ENCODE measurements around the gene LFNG.
A peak's percentile ranks its signal among the peaks of the same experiment; 100 is the strongest.
"Not testable (repeated sequence)": the region's sequence is repeated elsewhere in the genome, so short reads cannot be mapped to it uniquely, and the experiment has no call there.

The LFNG gene

GRCh38 chr7:2558629-2559282 is 39.2 kb downstream of the LFNG start, which contains the start of gene IQCE:
Gene IQCE, plus strand, starts transcription at chr7:2558979. Its CDS starts 203 bp downstream, at chr7:2559182.
- ChIA-PET POLR2A (interaction anchor here (0.6 to 1.6 kb wide), 2 partner anchors 53 to 66 kb away, joined by 4 read pairs; no protein-coding TSS in a partner anchor), CTCF (interaction anchor here (0.8 to 3.0 kb wide), 5 partner anchors 9 to 151 kb away, joined by 3 to 15 read pairs (median 6); no protein-coding TSS in a partner anchor)
- TF ChIP-seq, protein P1, sequence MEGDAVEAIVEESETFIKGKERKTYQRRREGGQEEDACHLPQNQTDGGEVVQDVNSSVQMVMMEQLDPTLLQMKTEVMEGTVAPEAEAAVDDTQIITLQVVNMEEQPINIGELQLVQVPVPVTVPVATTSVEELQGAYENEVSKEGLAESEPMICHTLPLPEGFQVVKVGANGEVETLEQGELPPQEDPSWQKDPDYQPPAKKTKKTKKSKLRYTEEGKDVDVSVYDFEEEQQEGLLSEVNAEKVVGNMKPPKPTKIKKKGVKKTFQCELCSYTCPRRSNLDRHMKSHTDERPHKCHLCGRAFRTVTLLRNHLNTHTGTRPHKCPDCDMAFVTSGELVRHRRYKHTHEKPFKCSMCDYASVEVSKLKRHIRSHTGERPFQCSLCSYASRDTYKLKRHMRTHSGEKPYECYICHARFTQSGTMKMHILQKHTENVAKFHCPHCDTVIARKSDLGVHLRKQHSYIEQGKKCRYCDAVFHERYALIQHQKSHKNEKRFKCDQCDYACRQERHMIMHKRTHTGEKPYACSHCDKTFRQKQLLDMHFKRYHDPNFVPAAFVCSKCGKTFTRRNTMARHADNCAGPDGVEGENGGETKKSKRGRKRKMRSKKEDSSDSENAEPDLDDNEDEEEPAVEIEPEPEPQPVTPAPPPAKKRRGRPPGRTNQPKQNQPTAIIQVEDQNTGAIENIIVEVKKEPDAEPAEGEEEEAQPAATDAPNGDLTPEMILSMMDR (IDR thresholded peaks at IDR 0.05; ENCODE audit: insufficient read depth, low read length, missing control alignments) = no peak
- H3K4me3 ChIP-seq (ENCODE audit: low read depth, low read length) = peak within 1 kb of the TSS; percentile 79
- no peak for DNase-seq (ENCODE audit: low read depth, low spot score)

DNA sequence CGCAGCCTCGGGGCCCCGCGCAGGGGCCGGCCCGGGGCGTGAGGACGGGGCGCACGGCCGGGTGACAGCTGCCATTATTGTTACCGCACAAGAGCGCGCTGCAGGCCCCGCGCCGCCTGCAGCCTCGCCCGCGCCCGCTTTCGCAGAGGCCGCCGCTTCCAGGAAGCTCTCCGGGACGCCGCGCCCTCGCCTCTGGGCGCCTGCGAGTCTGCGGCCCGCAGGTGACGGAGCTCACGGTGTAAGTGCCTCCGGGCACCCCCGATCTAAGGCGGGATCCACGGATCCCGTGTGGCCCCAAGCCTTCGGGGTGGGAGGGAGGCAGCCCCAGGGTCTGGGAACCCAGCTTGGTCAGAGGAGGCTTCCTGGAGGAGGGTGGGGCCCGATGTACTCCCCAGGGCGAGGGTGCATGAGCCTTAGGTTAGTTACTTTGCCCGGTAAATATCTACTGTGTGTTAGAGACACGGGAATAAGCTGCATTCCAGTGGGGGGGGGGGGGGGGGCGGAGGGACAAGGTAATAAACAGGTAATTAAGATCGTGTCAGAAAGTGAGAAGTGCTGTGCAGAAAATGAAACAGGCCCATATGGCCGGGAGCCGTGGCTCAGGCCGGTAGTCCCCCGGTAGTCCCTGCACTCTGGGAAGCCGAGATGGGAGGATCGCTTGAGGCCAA is 39.8 kb downstream of the LFNG start:
- ChIA-PET POLR2A (interaction anchor here (0.6 to 1.6 kb wide), 2 partner anchors 54 to 66 kb away, joined by 4 read pairs; no protein-coding TSS in a partner anchor), CTCF (interaction anchor here (0.8 to 3.0 kb wide), 5 partner anchors 8 to 151 kb away, joined by 3 to 15 read pairs (median 6); no protein-coding TSS in a partner anchor)
- DNase-seq (ENCODE audit: low read depth, low spot score) = no peak

DNA sequence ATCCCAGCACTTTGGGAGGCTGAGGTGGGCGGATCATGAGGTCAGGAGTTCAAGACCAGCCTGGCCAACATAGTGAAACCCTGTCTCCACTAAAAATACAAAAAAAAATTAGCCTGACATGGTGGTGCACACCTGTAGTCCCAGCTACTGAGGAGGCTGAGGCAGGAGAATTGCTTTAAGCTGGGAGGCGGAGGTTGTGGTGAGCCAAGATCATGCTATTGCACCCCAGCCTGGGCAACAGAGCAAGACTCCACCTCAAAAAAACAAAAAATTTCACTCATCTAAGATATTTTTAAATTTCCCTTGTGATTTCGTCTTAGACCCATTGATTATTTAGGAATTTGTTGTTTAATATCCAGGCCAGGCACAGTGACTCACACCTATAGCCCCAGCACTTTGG is 44.4 kb downstream of the LFNG start:
- CTCF ChIA-PET = interaction anchor here (0.8 to 1.9 kb wide), 3 partner anchors 8 to 146 kb away, joined by 3 to 4 read pairs (median 3); no protein-coding TSS in a partner anchor
- POLR2A ChIA-PET; H3K4me3 ChIP-seq (ENCODE audit: low read depth, low read length); DNase-seq (ENCODE audit: low read depth, low spot score): not testable (repeated sequence)

More for the DNA sequence above, 39.8 kb downstream of the LFNG start:
- H3K4me3 ChIP-seq (ENCODE audit: low read depth, low read length) = peak overlapping the region; percentile 79
- TF ChIP-seq, protein P1 (IDR thresholded peaks at IDR 0.05; ENCODE audit: insufficient read depth, low read length, missing control alignments) = no peak

- ChIA-PET CTCF (no interaction called here), POLR2A (no interaction called here)
- TF ChIP-seq, protein P1 (IDR thresholded peaks at IDR 0.05; ENCODE audit: insufficient read depth, low read length, missing control alignments) = no peak
- DNase-seq (ENCODE audit: low read depth, low spot score) = no peak
- no peak overlapping the region for H3K4me3 ChIP-seq (ENCODE audit: low read depth, low read length)
These were observed 45.5 kb downstream of the LFNG start for GRCh38 chr7:2564970-2565540.

DNA sequence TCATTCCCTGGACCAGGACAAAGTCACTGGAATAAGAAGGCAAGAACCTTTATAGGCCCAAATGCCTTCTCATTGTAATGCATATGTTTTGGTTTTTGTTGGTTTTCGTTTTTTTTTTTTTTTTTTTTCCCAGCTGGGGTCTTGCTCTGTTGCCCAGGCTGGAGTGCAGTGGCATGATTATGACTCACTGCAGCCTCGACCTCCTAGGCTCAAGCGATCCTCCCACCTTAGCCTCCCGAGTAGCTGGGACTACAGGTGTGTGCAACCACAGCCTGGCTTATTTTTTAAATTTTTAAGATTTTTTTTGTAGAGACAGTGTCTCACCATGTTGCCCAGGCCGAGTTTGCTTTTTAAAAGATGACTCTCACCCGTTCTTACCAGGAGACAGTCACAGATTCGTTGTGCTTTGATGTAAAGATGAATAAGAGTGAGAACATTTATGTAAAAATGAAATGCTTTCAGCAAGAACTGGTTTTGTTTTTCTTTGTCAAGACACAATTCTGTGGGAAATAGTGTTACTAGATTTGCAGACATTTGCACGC is 46.8 kb downstream of the LFNG start:
- no peak overlapping the region for H3K4me3 ChIP-seq (ENCODE audit: low read depth, low read length)
- no peak for DNase-seq (ENCODE audit: low read depth, low spot score)
- TF ChIP-seq, protein P1 (IDR thresholded peaks at IDR 0.05; ENCODE audit: insufficient read depth, low read length, missing control alignments) = no peak
- CTCF ChIA-PET = interaction anchor here (0.8 to 3.9 kb wide), 13 partner anchors 9 to 162 kb away, joined by 3 to 68 read pairs (median 4); partner anchors contain the start of gene AMZ1
- POLR2A ChIA-PET = no interaction called here

DNA sequence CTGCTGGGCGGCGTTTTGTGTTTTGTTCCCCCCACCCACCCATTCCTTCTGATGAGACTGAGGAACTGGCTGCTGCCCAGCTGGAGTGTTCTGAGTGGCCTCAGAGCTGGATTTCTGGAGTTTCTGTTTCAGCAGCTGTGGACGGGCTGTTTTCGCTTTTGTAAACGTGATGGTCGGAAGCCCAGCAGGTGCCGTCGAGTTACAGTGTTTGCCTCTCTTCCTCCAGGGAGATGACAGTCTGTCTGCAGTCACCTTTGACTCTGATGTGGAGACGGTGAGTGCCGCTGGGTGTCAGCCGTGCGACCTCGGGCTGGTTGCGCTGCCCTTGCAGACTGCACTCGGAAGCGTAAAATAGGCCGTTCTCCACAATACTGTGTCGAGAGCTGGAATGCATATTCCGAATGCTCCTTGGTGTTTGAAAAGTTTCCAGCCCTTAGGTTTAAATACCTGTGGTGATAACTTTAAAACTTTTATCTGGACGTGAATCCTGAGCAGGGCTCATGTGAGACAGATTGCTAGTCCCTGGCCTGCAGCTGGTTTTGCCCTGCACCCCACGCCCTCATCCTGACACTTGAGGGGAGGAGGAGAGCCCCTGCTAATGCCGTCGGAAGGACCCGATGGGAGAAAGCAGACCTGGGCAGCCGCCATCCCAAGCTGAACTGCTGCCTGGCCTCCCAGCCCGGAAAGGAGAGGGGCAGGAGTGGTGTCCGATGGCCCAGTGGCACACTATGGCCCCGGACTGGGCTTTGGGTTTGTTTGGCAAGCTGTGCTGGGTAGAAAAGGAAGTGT is 47.5 kb downstream of the LFNG start:
- peak overlapping the region; percentile 55 for H3K4me3 ChIP-seq (ENCODE audit: low read depth, low read length)
- DNase-seq (ENCODE audit: low read depth, low spot score) = peak; percentile 36
- ChIA-PET POLR2A (interaction anchor here (0.8 kb wide), 1 partner anchor 50 kb away, joined by 4 read pairs; no protein-coding TSS in a partner anchor), CTCF (interaction anchor here (0.8 to 3.9 kb wide), 30 partner anchors 8 to 430 kb away, joined by 3 to 68 read pairs (median 4); partner anchors contain the start of genes AMZ1 and IQCE)
- TF ChIP-seq, protein P1 (IDR thresholded peaks at IDR 0.05; ENCODE audit: insufficient read depth, low read length, missing control alignments) = no peak
